ENCODE data around the gene KATNB1.
A peak's percentile ranks its signal among the peaks of the same experiment; 100 is the strongest.

Gene KATNB1

GRCh38 chr16:57797526-57798266, 62.1 kb downstream of the KATNB1 start:
- peak; percentile 25 for DNase-seq

- no peak for DNase-seq
Measured at GRCh38 chr16:57798267-57798810, 62.8 kb downstream of the KATNB1 start.

GRCh38 chr16:57798953-57799599, 63.5 kb downstream of the KATNB1 start:
- peak; percentile 57 for DNase-seq

GRCh38 chr16:57799600-57800199, 64.1 kb downstream of the KATNB1 start:
- DNase-seq = no peak

- no peak for DNase-seq
Measured at GRCh38 chr16:57800200-57801097, 64.9 kb downstream of the KATNB1 start.

- DNase-seq = peak; percentile 16
Measured at GRCh38 chr16:57801098-57801808, 65.7 kb downstream of the KATNB1 start.

- DNase-seq = no peak
Measured at GRCh38 chr16:57801809-57802340, 66.3 kb downstream of the KATNB1 start.

GRCh38 chr16:57802341-57803133, 67.0 kb downstream of the KATNB1 start, which contains the start of gene KIFC3:
Gene KIFC3, minus strand, starts transcription at chr16:57802491. Its CDS starts 4,248 bp downstream, at chr16:57798243.
- peak; percentile 57 for DNase-seq

GRCh38 chr16:57803134-57803990, 67.8 kb downstream of the KATNB1 start:
- DNase-seq = no peak

GRCh38 chr16:57804111-57804837, 68.7 kb downstream of the KATNB1 start:
- no peak for DNase-seq

GRCh38 chr16:57805176-57805575, 69.6 kb downstream of the KATNB1 start:
- DNase-seq = no peak
